Nephron (organoid): ENCODE results near the gene DBT.

ENCODE experiments used
- H3K27ac Mint-ChIP-seq, 3 experiments: 2 replicates each; pipeline ENCODE4 v1.8.0; 2020; ENCODE audit warnings: mixed read lengths in 3 of 3, mild to moderate bottlenecking in 2 of 3, moderate library complexity in 1 of 3
- H3K27me3 Mint-ChIP-seq: 2 replicates; pipeline ENCODE4 v1.8.0; 2021; ENCODE audit warnings: low read depth, mild to moderate bottlenecking, moderate library complexity, mixed read lengths
- H3K36me3 Mint-ChIP-seq: 2 replicates; pipeline ENCODE4 v1.8.0; 2020; ENCODE audit warnings: low read depth, mixed read lengths
- H3K4me1 Mint-ChIP-seq: 2 replicates; pipeline ENCODE4 v1.8.0; 2020; ENCODE audit warnings: mixed read lengths
- H3K4me3 Mint-ChIP-seq, 3 experiments: 2 replicates each; pipeline ENCODE4 v1.8.0; 2020; ENCODE audit warnings: mild to moderate bottlenecking in 3 of 3, mixed read lengths in 3 of 3, moderate library complexity in 2 of 3
- H3K9me3 Mint-ChIP-seq: 2 replicates; pipeline ENCODE4 v1.8.0; 2020; ENCODE audit warnings: mixed read lengths
- TF ChIP-seq, protein P1 (sequence below), 3 experiments: fragments of 200-600 bp; sonication (generic); IDR thresholded peaks; one replicate each; pipeline ENCODE4 v1.5.0; 2021; ENCODE audit warnings: antibody characterized with exemption in 3 of 3; ENCODE audit not compliant: unreplicated experiment in 3 of 3

DBT gene

DNA sequence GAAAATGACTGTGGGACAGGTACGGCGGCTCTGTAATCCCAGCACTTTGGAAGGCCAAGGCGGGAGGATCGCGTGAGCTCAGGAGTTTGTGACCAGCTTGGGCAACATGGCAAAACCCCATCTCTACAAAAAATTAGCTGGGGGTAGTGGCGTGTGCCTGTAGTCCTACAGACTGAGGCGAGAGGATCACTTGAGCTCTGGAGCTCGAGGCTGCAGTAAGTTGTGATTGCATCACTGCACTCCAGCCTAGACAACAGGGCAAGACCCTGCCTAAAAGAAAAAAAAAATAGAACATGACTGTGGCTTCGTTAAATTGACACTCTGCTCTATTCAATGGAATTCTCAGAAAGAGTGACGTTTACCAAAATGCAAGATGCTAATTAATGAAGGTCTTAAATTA is 3.9 kb upstream of the DBT start:
- TF ChIP-seq, protein P1, sequence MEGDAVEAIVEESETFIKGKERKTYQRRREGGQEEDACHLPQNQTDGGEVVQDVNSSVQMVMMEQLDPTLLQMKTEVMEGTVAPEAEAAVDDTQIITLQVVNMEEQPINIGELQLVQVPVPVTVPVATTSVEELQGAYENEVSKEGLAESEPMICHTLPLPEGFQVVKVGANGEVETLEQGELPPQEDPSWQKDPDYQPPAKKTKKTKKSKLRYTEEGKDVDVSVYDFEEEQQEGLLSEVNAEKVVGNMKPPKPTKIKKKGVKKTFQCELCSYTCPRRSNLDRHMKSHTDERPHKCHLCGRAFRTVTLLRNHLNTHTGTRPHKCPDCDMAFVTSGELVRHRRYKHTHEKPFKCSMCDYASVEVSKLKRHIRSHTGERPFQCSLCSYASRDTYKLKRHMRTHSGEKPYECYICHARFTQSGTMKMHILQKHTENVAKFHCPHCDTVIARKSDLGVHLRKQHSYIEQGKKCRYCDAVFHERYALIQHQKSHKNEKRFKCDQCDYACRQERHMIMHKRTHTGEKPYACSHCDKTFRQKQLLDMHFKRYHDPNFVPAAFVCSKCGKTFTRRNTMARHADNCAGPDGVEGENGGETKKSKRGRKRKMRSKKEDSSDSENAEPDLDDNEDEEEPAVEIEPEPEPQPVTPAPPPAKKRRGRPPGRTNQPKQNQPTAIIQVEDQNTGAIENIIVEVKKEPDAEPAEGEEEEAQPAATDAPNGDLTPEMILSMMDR (IDR thresholded peaks at IDR 0.05; ENCODE audit: unreplicated experiment in 3 of 3) = no peak
- no peak overlapping the region for H3K27ac Mint-ChIP-seq
- H3K27me3 Mint-ChIP-seq = no peaks in the 10 kb centered on the region
- no peaks in the 10 kb centered on the region for H3K9me3 Mint-ChIP-seq
- no peaks in the 10 kb centered on the region for H3K4me1 Mint-ChIP-seq
- H3K36me3 Mint-ChIP-seq = no peaks in the 10 kb centered on the region
- H3K4me3 Mint-ChIP-seq = no peak overlapping the region

DNA sequence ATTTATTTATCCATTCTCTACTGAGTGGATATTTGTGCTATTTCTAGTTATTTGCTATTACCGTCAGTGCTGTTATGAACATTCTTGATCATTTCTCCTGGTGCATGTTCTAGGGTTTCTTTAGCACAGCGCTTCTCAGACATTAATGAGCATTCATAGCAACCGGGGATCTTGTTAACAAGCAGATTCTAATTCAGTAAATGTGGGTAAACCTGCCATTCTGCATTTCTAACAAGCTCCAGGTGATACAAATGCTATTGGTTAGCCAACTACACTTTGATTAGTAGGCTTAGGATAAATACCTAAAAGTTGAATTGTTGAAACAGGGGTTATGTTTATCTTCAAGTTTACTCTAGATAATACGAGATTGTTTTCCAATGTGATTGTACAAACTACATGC is 3.3 kb upstream of the DBT start:
- no peak overlapping the region for H3K4me3 Mint-ChIP-seq
- no peaks in the 10 kb centered on the region for H3K9me3 Mint-ChIP-seq
- H3K4me1 Mint-ChIP-seq = no peaks in the 10 kb centered on the region
- H3K27ac Mint-ChIP-seq = no peak overlapping the region
- no peaks in the 10 kb centered on the region for H3K27me3 Mint-ChIP-seq
- no peaks in the 10 kb centered on the region for H3K36me3 Mint-ChIP-seq
- TF ChIP-seq, protein P1 (IDR thresholded peaks at IDR 0.05; ENCODE audit: unreplicated experiment in 3 of 3) = no peak

DNA sequence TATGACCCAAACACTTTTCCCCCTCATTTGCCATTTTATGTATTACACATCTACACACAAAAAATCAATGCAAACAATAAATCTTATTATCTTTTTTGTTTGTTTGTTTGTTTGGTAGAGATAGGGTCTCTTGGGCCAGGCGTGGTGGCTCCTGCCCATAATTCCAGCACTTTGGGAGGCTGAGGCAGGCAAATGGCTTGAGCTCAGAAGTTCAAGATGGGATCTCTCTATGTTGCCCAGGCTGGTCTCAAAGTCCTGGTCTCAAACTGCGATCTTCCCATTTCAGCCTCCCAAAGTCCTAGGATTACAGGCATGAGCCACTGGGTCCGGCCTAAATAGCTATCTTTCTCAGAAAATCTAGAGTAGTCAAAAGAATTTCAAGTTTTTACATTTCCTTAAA is 1.2 kb upstream of the DBT start:
- Mint-ChIP-seq H3K4me3 (no peak overlapping the region), H3K9me3 (no peaks in the 10 kb centered on the region), H3K27ac (no peak overlapping the region), H3K4me1 (peaks cover 10% of the 10 kb centered on the region), H3K36me3 (no peaks in the 10 kb centered on the region), H3K27me3 (no peaks in the 10 kb centered on the region)
- TF ChIP-seq, protein P1 (IDR thresholded peaks at IDR 0.05; ENCODE audit: unreplicated experiment in 3 of 3) = no peak

DNA sequence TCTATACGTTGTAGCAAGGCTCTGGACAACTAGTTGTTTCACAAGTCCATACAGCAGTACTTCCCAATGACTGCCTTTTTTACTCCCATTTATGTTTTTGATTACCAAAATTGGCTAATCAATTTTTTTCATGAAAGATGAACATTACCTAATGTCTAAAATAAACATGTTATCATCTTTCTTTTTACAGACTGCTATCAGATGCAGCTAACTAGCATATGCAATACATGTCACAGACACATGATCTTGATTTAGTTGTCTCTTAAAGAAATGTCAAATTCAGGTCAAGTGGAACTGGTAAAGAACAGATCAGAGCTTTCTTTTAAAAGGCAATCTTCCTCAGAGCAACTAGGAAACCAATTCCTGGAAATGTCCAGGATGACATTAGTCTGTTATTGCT is 630 bp upstream of the DBT start:
- H3K36me3 Mint-ChIP-seq = no peaks in the 10 kb centered on the region
- TF ChIP-seq, protein P1 (IDR thresholded peaks at IDR 0.05; ENCODE audit: unreplicated experiment in 3 of 3) = no peak
- H3K27ac Mint-ChIP-seq = no peak overlapping the region
- no peak overlapping the region for H3K4me3 Mint-ChIP-seq
- H3K27me3 Mint-ChIP-seq = no peaks in the 10 kb centered on the region
- H3K9me3 Mint-ChIP-seq = no peaks in the 10 kb centered on the region
- peaks cover 10% of the 10 kb centered on the region for H3K4me1 Mint-ChIP-seq

DNA sequence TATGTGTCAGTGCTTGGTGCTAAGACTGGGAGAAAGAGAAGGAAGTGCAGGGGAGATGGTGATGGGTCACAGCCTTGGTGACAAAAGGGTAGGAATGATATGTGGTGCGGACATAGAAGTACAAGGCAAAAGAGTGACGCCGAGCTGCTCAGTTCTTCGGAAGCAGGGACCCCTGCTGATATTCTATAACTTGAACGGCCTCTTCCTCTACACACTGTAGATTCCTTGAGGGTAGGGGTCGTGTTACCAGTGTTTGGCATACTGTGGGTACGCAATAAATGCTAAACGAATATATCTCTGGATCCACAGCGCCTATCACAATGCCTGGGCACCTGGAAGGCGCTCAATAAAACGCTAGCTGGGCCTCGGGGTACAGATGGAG is 488 bp downstream of the DBT start:
- no peak overlapping the region for H3K27ac Mint-ChIP-seq
- no peaks in the 10 kb centered on the region for H3K27me3 Mint-ChIP-seq
- H3K4me1 Mint-ChIP-seq = peaks cover 10% of the 10 kb centered on the region
- H3K9me3 Mint-ChIP-seq = no peaks in the 10 kb centered on the region
- H3K4me3 Mint-ChIP-seq = no peak overlapping the region
- H3K36me3 Mint-ChIP-seq = peaks cover 1% of the 10 kb centered on the region
- TF ChIP-seq, protein P1 (IDR thresholded peaks at IDR 0.05; ENCODE audit: unreplicated experiment in 3 of 3) = no peak

DNA sequence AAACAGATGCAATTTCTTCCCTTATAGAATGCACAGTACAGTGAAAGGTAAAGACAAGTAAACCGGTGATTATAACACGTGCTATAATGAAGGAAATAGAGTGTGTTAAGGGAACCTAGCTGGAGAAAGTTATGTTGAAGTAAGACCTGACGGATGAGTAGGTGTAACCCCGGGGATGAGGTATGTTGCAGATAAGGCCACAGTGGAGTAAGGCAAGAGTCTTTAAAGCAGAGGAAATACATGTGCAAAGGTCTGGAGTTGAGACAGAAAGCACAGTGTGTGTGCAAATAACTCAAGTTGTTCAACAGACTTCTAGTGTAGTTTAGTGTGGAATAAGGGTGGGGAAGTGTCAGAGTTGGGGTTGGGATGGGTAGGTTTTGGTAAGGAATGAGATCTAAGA is 2.9 kb downstream of the DBT start:
- Mint-ChIP-seq H3K9me3 (no peaks in the 10 kb centered on the region), H3K4me3 (peak overlapping the region; percentile 45 to 75 (median 73)), H3K4me1 (peaks cover 10% of the 10 kb centered on the region), H3K27ac (peak overlapping the region in 2 of 3 experiments; percentile 8), H3K36me3 (peaks cover 3% of the 10 kb centered on the region), H3K27me3 (no peaks in the 10 kb centered on the region)
- TF ChIP-seq, protein P1 (IDR thresholded peaks at IDR 0.05; ENCODE audit: unreplicated experiment in 3 of 3) = no peak
